NOMO-1 treated with DMSO at 0.1 percent for 48 hours (cell line): ENCODE measurements around the gene KRTAP1-5.
"Not testable (repeated sequence)": the region's sequence is repeated elsewhere in the genome, so short reads cannot be mapped to it uniquely, and the experiment has no call there.

ENCODE experiments used
- DNase-seq: peaks from one replicate; lab custom pipeline; 2025; ENCODE audit not compliant: unreplicated experiment; lab: John Stamatoyannopoulos, UW

The KRTAP1-5 gene

GRCh38 chr17:41026715-41027471 is at the start of gene KRTAP1-5:
KRTAP1-5 (minus strand) TSS chr17:41027208; CDS start chr17:41027155, 53 bp downstream.
- DNase-seq = no peak

- no peak for DNase-seq
Measured at GRCh38 chr17:41076788-41077187, 49.8 kb upstream of the KRTAP1-5 start.

GRCh38 chr17:41073676-41074075 is 46.7 kb upstream of the KRTAP1-5 start:
- no peak for DNase-seq

- no peak for DNase-seq
Measured at GRCh38 chr17:41071606-41072360, 44.8 kb upstream of the KRTAP1-5 start.

- peak; percentile 18 for DNase-seq
Measured at GRCh38 chr17:41069031-41069430, 42.0 kb upstream of the KRTAP1-5 start.

- no peak for DNase-seq
Measured at GRCh38 chr17:41067281-41067680, 40.3 kb upstream of the KRTAP1-5 start.

- DNase-seq = peak; percentile 59
Measured at GRCh38 chr17:41065829-41066624, 39.0 kb upstream of the KRTAP1-5 start, which contains the start of gene KRTAP2-4. KRTAP2-4 (minus strand) TSS chr17:41065879; CDS start chr17:41065845, 34 bp downstream.

GRCh38 chr17:41065016-41065689 is 38.1 kb upstream of the KRTAP1-5 start:
- not testable (repeated sequence) for DNase-seq

GRCh38 chr17:41064301-41064700 is 37.3 kb upstream of the KRTAP1-5 start:
- no peak for DNase-seq

- no peak for DNase-seq
Measured at GRCh38 chr17:41063449-41063848, 36.4 kb upstream of the KRTAP1-5 start.

- DNase-seq = no peak
Measured at GRCh38 chr17:41061964-41062363, 35.0 kb upstream of the KRTAP1-5 start.

- no peak for DNase-seq
Measured at GRCh38 chr17:41060052-41060604, 33.1 kb upstream of the KRTAP1-5 start, which contains the start of gene KRTAP2-3. KRTAP2-3 (minus strand) TSS chr17:41060114; CDS start chr17:41060050, 64 bp downstream.

- DNase-seq = not testable (repeated sequence)
Measured at GRCh38 chr17:41059276-41060051, 32.5 kb upstream of the KRTAP1-5 start.

- DNase-seq = no peak
Measured at GRCh38 chr17:41058741-41059140, 31.7 kb upstream of the KRTAP1-5 start.

GRCh38 chr17:41057547-41057946 is 30.5 kb upstream of the KRTAP1-5 start:
- DNase-seq = no peak

GRCh38 chr17:41055130-41055529 is 28.1 kb upstream of the KRTAP1-5 start, which contains the start of gene KRTAP2-2:
KRTAP2-2 (minus strand) TSS chr17:41055230; CDS start chr17:41055211, 19 bp downstream.
- DNase-seq = not testable (repeated sequence)

GRCh38 chr17:41054556-41054955 is 27.5 kb upstream of the KRTAP1-5 start:
- DNase-seq = not testable (repeated sequence)

- DNase-seq = no peak
Measured at GRCh38 chr17:41054025-41054424, 27.0 kb upstream of the KRTAP1-5 start.

- no peak for DNase-seq
Measured at GRCh38 chr17:41052566-41052965, 25.6 kb upstream of the KRTAP1-5 start.
